HG03039 (cell line): Measurements from ENCODE around the gene THUMPD1.
"Not testable (repeated sequence)": the region's sequence is repeated elsewhere in the genome, so short reads cannot be mapped to it uniquely, and the experiment has no call there.

Experiments
- ATAC-seq: cut with Tn5 transposase; IDR thresholded peaks from one replicate; pipeline ENCODE4 v1.9.1; 2021; ENCODE audit warnings: mild to moderate bottlenecking, moderate library complexity; ENCODE audit not compliant: unreplicated experiment

Gene THUMPD1

GRCh38 chr16:20696618-20697017, 45.0 kb downstream of the THUMPD1 start:
- no peak for ATAC-seq

GRCh38 chr16:20695024-20695423, 46.6 kb downstream of the THUMPD1 start:
- no peak for ATAC-seq

GRCh38 chr16:20694096-20694495, 47.5 kb downstream of the THUMPD1 start:
- ATAC-seq = not testable (repeated sequence)

GRCh38 chr16:20689668-20690067, 52.0 kb downstream of the THUMPD1 start:
- no peak for ATAC-seq

- ATAC-seq = no peak
These were observed 57.8 kb downstream of the THUMPD1 start for GRCh38 chr16:20683812-20684211.
